ENCODE data around the gene ACOD1. TPM values are rescaled to one million over a fixed set of nuclear protein-coding genes. Genes with fewer than 3 reads are reported as not detected.
"Not testable (repeated sequence)": the region's sequence is repeated elsewhere in the genome, so short reads cannot be mapped to it uniquely, and the experiment has no call there.

The ACOD1 gene
- total RNA-seq, 1 experiment from 2014 or later, result not detected

DNA sequence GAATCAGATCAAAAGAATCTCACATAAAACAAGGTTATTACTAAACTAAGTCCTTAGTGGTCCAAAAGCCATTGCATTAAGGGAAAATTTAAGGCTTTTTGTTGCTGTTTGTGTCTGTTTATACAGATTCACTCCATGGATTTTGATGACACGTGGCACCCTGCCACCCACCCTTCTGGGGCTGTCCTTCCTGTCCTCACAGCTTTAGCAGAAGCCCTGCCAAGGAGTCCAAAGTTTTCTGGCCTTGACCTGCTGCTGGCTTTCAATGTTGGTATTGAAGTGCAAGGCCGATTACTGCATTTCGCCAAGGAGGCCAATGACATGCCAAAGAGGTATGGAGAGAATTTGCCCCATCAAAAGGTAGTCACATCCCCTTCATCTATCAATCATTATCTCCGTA lies 6.9 kb downstream of the ACOD1 start:
- DNase-seq (no peak), ATAC-seq (no peak)
- Histone ChIP-seq H3K79me2 (ENCODE audit: low read length) (no peaks in the 10 kb centered on the region), H4K20me1 (ENCODE audit: low read length) (no peaks in the 10 kb centered on the region), H3K4me1 (ENCODE audit: insufficient read depth, low read length) (no peaks in the 10 kb centered on the region), H3K27me3 (ENCODE audit: low read length) (no peaks in the 10 kb centered on the region), H3F3A (ENCODE audit: low read length, unreplicated experiment) (no peaks in the 10 kb centered on the region), H3K4me2 (ENCODE audit: low read length) (no peak overlapping the region), H3K9me3 (ENCODE audit: low read length) (no peaks in the 10 kb centered on the region), H3K9me2 (replicated peaks; ENCODE audit: low read length) (no peaks in the 10 kb centered on the region), H3K4me3 (ENCODE audit: low read length) (no peak overlapping the region), H3K36me3 (ENCODE audit: low read depth, low read length) (no peaks in the 10 kb centered on the region), H3K9ac (ENCODE audit: low read length) (no peak overlapping the region), H2AFZ (ENCODE audit: low read length) (no peak overlapping the region), H3K27ac (ENCODE audit: low read length) (no peak overlapping the region)
- ChIA-PET POLR2A (ENCODE audit: unreplicated experiment) (no interaction called here), CTCF (no interaction called here)
- intact Hi-C loops (cut with micrococcal nuclease), result no loop called here
- TF ChIP-seq EZH2phosphoT487 (IDR thresholded peaks at IDR 0.05; ENCODE audit: borderline replicate concordance, low read length) (no peak), EZH2 (IDR thresholded peaks at IDR 0.05; ENCODE audit: low read length, unreplicated experiment) (no peak), CTCF (conservative IDR thresholded peaks at IDR 0.05; ENCODE audit: low read depth, low read length) (no peak)
- no TSS peak for BruUV-seq (replicated peaks)

- Histone ChIP-seq H3K36me3 (ENCODE audit: low read depth, low read length) (no peaks in the 10 kb centered on the region), H3K79me2 (ENCODE audit: low read length) (no peaks in the 10 kb centered on the region), H3K4me2 (ENCODE audit: low read length) (no peak overlapping the region), H3K4me3 (ENCODE audit: low read length) (no peak overlapping the region), H3K27ac (ENCODE audit: low read length) (no peak overlapping the region), H2AFZ (ENCODE audit: low read length) (no peak overlapping the region), H3K9me3 (ENCODE audit: low read length) (no peaks in the 10 kb centered on the region), H3F3A (ENCODE audit: low read length, unreplicated experiment) (no peaks in the 10 kb centered on the region), H4K20me1 (ENCODE audit: low read length) (no peaks in the 10 kb centered on the region), H3K4me1 (ENCODE audit: insufficient read depth, low read length) (no peaks in the 10 kb centered on the region), H3K9ac (ENCODE audit: low read length) (no peak overlapping the region), H3K9me2 (replicated peaks; ENCODE audit: low read length) (no peaks in the 10 kb centered on the region), H3K27me3 (ENCODE audit: low read length) (no peaks in the 10 kb centered on the region)
- intact Hi-C loops (cut with micrococcal nuclease), result no loop called here
- ATAC-seq (no peak), DNase-seq (no peak)
- ChIA-PET CTCF (no interaction called here), POLR2A (ENCODE audit: unreplicated experiment) (no interaction called here)
- no TSS peak for BruUV-seq (replicated peaks)
- TF ChIP-seq CTCF (conservative IDR thresholded peaks at IDR 0.05; ENCODE audit: low read depth, low read length) (no peak), EZH2phosphoT487 (IDR thresholded peaks at IDR 0.05; ENCODE audit: borderline replicate concordance, low read length) (no peak), EZH2 (IDR thresholded peaks at IDR 0.05; ENCODE audit: low read length, unreplicated experiment) (no peak)
Measured at GRCh38 chr13:76955661-76956060, 7.3 kb downstream of the ACOD1 start.

GRCh38 chr13:76958841-76959432 lies 10.6 kb downstream of the ACOD1 start:
- intact Hi-C loops (cut with micrococcal nuclease), result no loop called here
- Histone ChIP-seq H3K36me3 (ENCODE audit: low read depth, low read length) (no peaks in the 10 kb centered on the region), H3K27me3 (ENCODE audit: low read length) (no peaks in the 10 kb centered on the region), H3K4me1 (ENCODE audit: insufficient read depth, low read length) (no peaks in the 10 kb centered on the region), H3K4me3 (ENCODE audit: low read length) (no peak overlapping the region), H3K9me3 (ENCODE audit: low read length) (no peaks in the 10 kb centered on the region), H3K4me2 (ENCODE audit: low read length) (no peak overlapping the region), H4K20me1 (ENCODE audit: low read length) (no peaks in the 10 kb centered on the region), H3K27ac (ENCODE audit: low read length) (no peak overlapping the region), H3K9ac (ENCODE audit: low read length) (no peak overlapping the region), H3K79me2 (ENCODE audit: low read length) (no peaks in the 10 kb centered on the region), H3K9me2 (replicated peaks; ENCODE audit: low read length) (no peaks in the 10 kb centered on the region), H2AFZ (ENCODE audit: low read length) (no peak overlapping the region), H3F3A (ENCODE audit: low read length, unreplicated experiment) (no peaks in the 10 kb centered on the region)
- TF ChIP-seq CTCF (conservative IDR thresholded peaks at IDR 0.05; ENCODE audit: low read depth, low read length), result no peak
- no peak for TF ChIP-seq EZH2phosphoT487 (IDR thresholded peaks at IDR 0.05; ENCODE audit: borderline replicate concordance, low read length)
- no peak for TF ChIP-seq EZH2 (IDR thresholded peaks at IDR 0.05; ENCODE audit: low read length, unreplicated experiment)
- no peak for DNase-seq
- POLR2A ChIA-PET (ENCODE audit: unreplicated experiment), result no interaction called here
- BruUV-seq (replicated peaks), result no TSS peak
- CTCF ChIA-PET, result no interaction called here
- ATAC-seq, result no peak

DNA sequence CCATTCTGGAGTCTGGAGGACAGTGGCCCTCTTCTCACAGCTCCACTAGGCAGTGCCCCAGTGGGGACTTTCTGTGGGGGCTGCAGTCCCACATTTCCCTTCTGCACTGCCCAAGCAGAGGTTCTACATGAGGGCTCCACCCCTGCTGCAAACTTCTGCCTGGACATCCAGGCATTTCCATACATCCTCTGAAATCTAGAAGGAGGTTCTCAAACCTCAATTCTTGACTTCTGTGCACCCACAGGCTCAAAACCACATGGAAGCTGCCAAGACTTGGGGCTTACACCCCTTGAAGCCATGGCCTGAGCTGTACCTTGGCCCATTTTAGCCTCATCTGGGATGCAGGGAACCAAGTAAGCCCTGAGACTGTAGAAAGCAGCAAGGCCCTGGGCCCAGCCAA lies 11.4 kb downstream of the ACOD1 start:
- BruUV-seq (replicated peaks); POLR2A ChIA-PET (ENCODE audit: unreplicated experiment); H3K4me1 ChIP-seq (ENCODE audit: insufficient read depth, low read length); ATAC-seq; H3K27ac ChIP-seq (ENCODE audit: low read length); H3K4me3 ChIP-seq (ENCODE audit: low read length); H3K36me3 ChIP-seq (ENCODE audit: low read depth, low read length); H3F3A ChIP-seq (ENCODE audit: low read length, unreplicated experiment); H3K9me2 ChIP-seq (replicated peaks; ENCODE audit: low read length); H3K9ac ChIP-seq (ENCODE audit: low read length); H2AFZ ChIP-seq (ENCODE audit: low read length); H3K27me3 ChIP-seq (ENCODE audit: low read length); CTCF ChIA-PET; intact Hi-C loops (cut with micrococcal nuclease); H3K79me2 ChIP-seq (ENCODE audit: low read length); H3K9me3 ChIP-seq (ENCODE audit: low read length); H4K20me1 ChIP-seq (ENCODE audit: low read length); H3K4me2 ChIP-seq (ENCODE audit: low read length); DNase-seq: not testable (repeated sequence)
